Fibroblast of skin of left quadriceps (primary cell): ENCODE measurements around the gene TRPV4.
A peak's percentile ranks its signal among the peaks of the same experiment; 100 is the strongest.

ENCODE experiments used
- DNase-seq, 2 experiments: peaks; one replicate each; pipeline ENCODE4 v3.0.0-alpha.2; 2013; ENCODE audit warnings: low read depth in 2 of 2

The TRPV4 gene

DNA sequence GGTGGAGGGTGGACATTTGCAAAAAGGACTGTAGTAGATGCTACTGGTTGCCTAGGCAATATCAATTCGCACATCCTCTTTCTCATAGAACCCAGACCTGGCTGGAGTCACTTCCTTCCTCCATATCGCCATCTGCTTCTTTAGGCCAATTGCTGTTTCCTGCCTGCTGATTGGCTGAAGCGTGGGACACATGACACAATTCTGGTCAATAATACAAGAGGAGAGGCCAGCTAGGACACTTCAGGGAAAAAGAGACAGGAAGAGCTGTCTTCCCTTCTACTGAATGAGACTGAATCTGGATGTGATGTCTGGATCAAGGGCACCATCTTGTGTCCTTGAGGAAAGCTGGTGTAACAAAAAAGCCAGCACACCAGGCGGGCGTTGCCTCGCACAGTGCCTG lies 53.8 kb downstream of the TRPV4 start:
- DNase-seq, result no peak

DNA sequence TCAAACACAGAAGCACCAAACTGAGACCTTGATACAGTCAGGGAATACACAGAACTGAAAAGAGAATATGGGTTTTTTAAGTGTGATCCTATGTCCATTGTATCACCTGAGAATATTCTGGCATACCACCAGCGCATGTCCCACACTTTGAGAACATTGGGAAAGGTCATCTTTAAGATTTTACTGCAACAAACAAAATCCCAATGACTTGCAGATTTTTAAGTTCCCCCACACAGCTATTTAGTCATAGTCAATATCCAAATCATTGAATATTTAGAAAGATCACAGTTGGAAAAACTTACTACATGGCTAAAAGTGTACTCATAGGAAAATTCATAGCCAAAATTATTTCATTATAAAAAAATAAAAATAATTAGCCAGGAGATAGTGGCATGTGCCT lies 54.5 kb downstream of the TRPV4 start:
- DNase-seq, result no peak

DNA sequence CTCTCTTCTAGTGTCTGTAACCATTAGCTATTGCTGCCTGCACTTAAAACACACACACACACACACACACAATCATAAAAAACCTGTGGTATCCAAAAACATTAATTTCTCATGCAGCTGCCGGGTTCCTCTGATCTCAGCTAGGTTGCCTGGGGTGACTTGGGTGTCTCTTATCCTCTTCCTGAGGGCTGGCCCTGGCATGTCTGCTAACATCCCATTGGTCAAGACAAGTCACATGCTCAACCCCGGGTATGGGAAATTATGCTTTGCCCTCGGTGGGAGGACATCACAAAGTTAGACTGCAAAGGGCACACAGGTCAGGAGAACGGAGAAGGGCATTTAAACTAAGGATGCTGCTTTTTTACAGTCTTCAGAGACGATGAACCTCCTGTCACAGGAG lies 55.7 kb downstream of the TRPV4 start:
- DNase-seq, result no peak

DNA sequence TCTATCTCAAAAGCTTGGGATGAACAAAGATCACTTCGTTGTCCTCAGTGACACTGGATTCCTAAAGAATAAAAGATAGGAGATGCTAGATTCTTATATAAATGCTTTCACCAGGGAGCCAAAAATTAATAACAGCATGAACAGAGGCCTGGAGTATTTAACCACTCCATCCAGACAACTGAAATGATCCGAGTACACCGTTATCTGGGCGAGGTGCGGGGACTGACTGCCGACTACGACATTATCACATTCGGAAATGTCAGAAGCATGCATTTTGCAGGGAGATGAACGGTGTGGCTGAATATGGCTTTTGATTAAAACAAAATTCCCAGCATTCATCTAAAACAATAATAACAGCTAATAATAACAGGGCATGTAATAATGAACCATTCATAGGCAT lies 56.6 kb downstream of the TRPV4 start:
- DNase-seq, result no peak

DNA sequence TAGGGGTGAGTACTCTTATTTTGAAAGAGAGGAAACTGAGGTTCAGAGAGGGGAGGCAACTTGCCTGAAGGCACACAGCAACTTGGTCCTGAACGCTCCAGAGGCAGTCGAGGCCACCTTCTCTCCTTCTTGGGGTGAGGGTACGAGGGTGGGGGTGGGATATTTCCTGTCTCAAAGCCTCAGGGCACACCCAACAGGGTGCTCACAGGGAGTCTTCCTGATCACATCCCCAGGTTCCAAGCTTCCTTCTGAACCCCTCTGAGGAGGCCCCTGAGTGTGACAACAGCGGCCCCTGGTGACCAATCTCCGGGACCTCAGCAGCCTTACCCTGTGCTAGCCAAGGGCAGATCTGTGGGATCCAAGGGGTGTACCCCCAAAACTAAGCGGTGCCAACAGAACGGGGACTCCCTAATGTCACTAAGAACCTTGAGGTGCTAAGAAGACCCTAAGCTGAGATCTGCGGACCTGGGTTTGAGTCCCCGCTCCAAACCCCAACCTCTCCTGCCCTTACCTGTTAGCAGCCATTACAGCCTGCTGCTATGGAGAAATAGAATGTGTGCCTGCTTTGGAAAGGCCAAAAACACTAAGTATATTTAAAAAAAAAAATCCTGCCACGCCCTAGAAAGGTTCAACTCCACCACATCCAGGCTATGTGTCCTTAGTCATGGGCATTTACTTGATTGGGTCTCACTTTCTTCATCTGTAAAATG lies 57.9 kb downstream of the TRPV4 start:
- DNase-seq, result peak; percentile 28 to 31

DNA sequence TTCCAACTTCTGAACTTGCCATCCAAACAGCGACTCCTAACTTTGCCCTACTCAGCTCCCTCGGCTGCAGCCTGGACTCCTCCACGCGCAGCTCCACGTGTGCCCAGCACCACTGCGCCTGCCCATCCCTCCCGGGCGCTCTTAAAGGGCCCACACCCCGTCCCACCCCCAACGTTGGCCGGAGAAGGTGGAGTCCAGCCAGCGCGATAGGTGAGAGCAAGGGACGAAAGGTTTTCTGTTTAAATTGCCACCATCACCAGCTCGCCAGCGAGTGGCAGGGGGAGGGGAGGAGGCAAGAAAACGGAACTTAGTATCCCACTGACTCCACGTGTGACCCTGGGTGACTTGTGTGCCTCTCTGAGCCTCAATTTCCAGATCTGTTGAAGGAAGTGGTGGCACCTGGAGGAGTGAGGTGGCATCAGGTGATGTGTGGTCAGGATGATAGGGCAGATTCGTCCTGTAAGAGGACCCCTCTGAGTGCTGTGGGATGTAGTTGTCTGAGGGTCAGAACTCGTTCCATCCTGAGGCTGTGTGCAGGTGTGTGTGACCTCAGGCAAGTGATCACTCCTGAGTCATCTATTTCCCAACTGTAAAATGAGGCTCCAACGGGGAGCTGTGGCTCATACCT lies 59.7 kb downstream of the TRPV4 start:
- no peak for DNase-seq

DNA sequence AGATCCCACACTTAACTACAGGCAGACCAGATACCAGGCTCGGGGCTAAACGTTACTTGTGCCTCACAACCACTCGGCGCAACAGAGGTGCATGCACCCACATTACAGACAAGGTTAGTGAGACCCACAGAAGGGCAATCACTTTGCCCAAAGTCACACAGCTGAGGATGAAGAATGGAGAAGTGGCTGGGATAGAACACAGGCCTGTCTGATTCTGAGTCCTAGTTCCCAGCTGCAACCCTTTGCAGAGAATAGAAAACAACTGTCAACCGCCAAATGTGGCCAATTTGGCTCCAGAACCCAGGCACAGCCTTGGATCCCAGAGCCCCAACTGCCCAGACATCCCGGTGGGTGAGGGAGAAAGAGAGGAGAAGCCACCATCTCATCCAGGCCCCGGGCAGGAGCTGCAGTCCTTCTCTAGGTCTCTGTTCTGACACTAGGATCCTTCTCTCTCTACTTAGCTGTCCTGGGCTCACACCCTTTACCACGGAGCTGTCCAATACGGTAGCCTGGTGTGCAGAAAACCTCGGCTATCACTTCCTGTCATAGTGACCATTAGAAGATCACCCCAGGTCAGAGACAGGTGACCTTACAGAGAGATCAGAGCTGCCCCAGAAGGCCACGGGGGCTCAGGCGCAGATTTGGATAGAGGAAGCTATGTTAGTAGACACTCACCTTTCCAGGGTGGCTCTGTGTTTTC lies 60.4 kb downstream of the TRPV4 start:
- DNase-seq, result no peak

DNA sequence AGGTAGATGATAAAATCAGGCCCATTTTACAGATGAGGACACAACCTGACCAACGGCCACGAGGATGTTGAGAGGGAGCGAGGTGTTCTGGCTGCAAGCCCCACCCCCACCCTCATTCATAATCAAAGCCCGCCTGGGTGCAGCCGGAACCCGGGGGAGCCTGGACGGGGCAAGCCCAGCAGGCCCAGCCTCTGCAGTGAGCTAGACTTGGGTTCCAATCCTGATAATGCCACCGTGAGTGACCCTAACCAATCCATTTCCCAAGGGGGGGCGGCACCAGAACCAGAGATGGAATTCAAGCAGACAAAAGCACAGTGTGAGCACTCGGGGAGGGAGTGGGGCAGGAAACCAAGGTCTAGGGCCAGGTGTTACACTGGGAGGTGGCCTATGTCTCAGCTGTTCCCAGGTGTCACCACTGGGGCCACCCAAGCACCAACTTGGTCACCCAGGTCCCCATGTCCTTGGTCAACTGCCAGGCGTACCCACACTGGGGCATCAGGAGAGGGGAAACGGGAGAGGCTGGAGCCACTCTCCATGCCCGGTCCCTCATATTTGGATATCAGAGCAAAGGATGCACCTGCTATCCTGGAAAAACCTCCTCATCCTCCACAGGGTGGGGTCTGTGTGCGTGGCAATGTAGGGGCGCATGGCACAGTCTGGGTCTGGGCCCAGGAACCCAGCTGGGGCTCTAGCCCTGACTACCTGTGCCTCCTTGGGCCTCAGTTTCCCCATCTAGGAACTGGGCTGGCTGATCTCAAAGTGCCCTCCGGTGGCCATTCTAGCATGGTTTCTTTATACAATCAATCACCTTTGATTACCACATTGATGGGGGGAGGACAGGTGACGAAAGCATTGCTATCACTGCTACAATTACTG lies 61.2 kb downstream of the TRPV4 start:
- no peak for DNase-seq

DNA sequence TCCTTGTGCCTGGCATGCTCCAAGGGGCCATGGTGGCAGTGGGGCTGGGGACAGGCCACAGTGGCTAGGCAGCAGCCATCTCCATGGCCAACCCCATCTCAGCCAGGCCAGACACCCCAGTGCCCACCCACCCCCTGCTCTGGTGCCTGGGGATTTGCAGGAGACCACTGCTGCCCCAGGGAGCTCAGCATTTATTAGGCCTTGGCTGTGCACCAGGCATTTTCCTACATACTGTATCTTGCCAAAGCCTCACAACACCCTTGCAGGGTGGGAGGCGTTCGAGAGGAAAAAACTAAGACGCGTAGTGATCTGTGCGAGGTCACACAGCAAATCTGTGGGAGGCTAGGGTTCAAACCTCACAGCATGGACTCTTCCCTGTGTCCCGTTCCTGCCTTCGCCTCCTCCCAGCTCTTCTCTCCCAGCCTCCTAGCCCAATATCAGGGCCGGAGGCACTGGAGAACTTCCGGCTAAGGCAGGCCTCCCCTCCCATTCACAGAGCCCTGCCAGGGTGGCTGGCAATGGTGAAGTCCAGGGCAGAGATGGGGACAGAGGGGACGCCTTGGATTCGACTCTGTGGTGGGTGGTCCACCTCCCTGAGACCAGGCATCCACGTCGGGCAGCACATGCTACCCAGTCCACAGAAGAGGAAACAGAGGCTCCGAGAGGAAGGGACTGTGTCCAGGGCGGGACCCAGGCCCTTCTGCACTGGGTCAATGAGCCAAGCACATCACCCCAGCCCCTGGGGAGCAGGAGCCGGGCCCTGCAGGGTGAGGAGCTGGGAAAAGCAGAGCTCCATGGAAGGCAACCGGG lies 62.1 kb downstream of the TRPV4 start:
- DNase-seq, result no peak

DNA sequence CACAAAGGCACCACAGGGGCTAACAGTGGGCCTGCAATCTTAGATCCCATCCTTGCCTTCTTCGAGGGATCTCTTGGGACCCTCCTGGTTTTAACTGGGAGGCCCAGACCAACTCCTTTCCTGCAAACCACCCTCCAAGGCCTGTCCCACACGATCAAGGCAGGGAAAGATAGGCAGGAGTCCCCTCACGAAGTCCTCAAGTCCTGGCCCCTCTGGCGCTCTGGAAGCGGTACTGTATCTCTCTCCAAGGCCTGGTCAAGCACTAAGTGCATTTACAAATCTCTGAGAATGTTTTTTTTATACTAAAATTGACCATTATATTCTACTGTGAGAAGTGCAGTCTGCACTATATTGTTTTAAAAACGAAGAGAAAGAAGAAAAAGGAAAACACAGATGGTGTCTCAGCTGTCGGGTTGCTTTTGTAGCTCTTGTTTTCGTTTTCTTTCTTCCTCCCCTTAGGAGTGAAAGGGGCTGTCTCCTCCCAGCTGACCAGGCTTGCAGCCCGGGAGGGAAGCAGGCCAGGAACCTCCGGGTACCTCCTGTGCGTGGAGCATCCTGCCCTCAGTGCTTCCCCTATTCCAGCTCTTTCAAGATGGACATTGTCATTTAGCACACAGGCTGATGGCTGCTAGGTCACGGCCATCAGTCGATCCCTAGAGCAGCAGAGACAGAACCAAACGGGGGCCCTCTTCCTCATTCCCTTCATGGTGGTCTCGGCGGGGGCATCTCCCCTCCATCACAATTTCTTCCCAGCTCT lies 62.9 kb downstream of the TRPV4 start:
- DNase-seq, result no peak

DNA sequence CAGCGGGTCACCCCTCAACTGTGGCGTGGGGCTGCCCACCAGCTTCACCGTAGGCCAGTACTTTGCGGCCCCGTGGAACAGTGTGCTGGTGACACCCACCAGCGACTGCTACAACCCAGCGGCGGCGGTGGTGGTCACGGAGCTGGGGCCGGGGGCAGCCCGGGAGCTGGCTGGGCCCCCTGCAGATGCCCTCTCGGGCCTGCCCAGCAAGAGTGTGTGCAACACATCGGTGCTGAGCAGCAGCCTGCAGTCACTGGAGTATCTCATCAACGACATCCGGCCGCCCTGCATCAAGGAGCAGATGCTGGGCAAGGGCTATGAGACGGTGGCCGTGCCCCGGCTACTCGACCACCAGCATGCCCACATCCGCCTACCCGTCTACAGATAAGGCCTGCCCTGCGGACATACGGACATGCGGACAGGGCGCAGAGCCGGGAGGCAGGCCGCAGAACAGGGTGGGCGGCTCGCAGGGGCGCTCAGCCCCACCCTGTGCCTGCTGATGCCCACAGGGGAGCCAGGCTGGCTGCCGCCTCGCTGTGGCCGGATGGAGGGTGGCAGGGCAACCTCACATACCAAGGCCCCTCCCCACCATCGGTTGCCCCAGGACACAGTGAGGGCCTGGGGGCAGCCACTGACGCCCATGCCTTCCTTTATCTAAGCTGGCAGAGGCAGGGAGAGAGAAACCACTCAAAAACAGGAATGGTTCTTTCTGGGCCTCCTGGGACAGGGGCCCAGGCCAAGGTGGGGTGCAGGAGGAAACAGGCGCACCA lies 64.1 kb downstream of the TRPV4 start:
- no peak for DNase-seq

DNA sequence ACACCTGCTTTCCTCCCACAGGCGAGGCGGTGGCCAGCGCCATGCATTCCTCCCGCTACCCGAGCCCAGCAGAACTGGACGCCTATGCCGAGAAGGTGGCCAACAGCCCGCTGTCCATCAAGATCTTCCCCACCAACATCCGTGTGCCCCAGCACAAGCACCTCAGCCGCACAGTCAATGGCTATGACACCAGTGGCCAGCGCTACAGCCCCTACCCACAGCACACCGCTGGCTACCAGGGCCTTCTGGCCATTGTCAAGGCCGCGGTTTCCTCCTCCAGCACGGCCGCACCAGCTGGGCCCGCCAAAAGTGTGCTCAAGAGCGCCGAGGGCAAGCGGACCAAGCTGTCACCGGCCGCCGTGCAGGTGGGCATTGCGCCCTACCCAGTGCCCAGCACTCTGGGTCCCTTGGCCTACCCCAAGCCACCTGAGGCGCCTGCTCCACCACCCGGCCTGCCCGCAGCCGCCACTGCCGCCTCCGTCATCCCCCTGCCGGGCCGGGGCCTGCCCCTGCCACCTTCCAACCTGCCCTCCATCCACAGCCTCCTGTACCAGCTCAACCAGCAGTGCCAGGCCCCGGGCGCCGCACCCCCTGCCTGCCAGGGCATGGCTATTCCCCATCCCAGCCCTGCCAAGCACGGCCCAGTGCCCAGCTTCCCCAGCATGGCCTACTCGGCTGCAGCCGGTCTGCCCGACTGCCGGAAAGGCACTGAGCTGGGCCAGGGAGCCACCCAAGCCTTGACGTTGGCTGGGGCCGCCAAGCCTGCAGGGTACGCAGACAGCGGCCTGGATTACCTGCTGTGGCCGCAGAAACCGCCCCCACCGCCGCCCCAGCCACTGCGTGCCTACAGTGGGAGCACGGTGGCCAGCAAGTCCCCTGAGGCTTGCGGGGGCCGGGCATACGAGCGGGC lies 65.0 kb downstream of the TRPV4 start:
- no peak for DNase-seq

DNA sequence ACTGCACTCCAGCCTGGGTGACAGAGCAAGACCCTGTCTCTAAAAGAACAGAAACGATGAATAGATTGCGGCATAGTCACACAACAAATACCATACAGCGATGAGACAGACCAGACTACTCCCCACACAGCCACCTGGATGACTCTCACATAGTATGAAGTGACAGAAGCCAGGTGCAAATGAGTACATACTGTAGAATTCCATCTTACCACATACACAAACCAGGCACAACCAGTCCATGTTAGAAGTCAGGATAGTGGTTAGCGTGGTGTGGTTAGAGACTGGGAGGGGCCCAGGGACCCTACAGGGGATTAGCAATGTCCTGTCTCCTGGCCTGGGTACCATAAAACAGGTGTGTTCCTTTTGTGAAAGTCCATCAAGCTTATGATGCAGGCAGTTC lies 65.7 kb downstream of the TRPV4 start:
- DNase-seq, result no peak

DNA sequence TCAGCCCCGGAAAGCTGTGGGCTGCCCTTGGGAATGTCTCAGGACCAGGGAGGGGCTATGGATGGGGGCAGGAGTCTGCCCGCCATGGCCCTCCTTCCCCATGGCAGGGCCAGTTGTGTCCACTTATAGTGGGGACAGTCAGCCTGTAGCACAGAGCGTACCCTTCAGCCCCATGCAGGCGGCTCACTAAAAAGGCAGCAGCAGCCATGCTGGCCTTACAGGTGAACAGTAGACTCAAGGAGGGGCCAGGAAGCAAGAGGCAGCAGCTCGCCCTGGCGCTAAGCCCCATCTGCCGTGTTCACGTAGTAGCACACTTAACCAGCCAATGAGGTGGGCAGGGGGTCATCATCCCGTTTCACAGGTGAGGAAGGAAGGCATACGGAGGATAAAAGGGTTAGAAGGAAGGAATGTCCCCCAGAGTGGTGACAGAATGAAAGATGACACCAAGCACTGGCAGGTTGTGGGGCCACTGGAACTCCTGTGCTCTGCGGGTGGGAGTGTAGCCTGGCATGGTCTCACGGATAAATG lies 66.9 kb downstream of the TRPV4 start:
- no peak for DNase-seq

DNA sequence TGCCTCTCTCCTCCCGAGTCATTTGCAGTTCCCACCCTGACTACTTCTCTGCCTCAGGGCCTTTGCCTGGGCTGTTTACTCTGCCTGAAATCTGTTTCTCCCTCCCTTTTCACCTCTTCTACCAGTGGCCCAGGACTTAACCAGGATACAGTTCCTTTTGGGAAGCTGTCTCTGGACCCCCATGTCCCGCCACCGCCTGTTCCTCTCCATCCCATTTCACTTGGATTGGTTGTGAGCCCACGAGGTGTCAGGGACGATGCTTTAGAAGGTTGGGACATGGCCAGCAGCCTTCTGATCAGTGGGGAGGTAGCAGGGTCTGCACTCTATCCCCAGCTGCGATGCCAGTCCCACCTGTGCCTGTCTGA lies 67.8 kb downstream of the TRPV4 start:
- DNase-seq, result no peak

DNA sequence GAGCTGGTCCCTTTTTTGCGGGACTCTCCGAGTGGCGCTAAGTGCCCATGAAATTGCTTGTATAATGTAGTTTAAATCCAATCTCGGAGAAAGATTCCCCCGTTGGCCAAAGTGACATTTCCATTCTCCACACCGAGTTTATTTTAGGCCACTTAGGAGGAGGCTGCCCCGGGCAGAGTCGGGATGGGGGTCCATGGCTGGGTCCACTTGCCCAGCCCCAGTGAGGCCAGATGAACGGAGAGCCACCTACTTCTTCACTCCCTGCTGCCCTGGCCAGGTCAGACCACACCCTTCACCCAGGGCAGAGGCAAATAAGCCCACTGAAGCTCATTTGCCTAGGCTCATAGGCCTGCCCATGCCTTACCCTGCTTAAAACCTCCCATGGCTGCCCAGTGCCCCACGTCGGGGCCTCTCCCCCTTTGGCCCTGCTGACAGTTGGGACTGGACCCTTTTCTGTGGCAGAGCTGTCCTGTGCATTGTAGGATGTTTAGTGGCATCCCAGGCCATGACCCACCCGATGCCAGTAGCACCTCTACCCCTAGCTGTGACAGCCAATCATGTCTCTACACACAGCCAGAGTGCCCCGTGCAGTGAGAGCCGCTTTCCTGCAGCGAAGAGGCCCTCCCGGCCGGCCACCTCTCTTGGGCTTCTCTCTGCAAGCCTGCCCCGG lies 68.3 kb downstream of the TRPV4 start:
- DNase-seq, result no peak

DNA sequence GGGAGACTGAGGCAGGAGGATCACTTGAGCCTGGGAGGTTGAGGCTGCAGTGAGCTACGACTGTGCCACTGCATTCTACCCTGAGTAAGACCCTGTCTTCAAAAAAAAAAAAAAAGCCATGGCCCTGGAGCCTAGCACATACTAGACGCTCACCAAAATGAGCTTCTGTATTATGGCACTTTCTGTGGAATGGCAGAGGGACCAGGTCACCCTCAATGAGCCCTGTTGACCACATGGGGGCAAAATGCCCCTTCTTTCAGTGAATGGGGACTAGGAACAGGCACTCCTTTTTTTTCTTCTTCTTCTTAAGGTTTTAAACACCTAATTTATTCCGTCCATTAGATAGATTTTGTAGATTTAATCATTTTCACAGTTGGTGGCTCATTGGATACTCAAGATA lies 69.1 kb downstream of the TRPV4 start:
- DNase-seq, result no peak

DNA sequence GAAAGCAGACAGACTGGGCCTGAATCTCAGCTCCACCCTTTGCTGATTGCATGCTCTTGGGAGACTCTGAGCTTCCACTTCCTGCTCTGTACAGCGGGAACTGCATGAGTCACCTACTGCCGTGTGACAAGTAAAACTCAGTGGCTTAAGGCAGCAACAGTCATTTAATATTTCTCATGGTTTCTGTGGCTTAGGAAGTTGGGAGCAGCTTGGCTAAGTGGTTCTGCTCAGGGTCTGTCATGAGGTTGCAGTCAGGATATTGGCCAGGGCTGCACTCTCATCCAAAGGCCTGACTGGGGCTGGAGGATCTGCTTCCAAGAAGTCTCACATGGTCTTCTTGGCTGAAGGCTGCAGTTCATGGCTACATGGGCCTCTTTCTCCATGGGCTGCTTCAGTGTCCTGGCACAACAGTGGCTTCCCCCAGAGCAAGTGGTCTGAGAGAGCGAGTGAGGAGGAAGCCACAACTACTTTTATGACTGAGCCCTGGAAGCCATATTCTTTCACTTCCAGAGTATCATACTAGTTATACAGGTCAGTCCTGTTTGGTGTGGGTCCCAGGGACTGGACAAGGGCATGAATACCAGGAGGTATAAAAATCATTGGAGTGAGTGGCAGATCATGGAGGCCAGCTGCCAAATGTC lies 69.9 kb downstream of the TRPV4 start:
- no peak for DNase-seq
